Measurements from ENCODE around the gene FREM2. TPM values are rescaled to one million over a fixed set of nuclear protein-coding genes. Genes with fewer than 3 reads are reported as not detected.

Gene FREM2
- total RNA-seq, 1 experiment from 2014 or later: 25.4 TPM

DNA sequence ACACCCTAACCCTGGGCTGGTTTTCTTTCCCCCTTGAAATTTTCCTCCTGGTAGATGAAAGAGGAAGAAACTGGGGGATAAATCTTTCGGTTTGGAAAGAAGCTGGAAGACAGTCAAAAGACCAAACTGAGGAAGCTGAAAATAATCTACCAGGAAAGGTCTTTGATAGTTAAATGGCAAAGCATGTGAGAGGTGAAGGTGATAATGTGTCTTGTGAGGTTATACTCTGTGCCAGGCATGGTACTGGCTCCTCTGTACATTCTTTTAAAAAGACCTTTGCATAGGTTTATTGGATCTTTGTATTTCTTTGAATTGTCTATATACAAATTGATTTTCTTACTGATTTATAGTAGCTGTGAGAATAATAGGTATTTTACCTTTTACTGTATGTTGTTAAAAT, 98.6 kb downstream of the FREM2 start:
- H3K27me3 Mint-ChIP-seq (ENCODE audit: unreplicated experiment): no peaks in the 10 kb centered on the region
- TF ChIP-seq, protein P1, sequence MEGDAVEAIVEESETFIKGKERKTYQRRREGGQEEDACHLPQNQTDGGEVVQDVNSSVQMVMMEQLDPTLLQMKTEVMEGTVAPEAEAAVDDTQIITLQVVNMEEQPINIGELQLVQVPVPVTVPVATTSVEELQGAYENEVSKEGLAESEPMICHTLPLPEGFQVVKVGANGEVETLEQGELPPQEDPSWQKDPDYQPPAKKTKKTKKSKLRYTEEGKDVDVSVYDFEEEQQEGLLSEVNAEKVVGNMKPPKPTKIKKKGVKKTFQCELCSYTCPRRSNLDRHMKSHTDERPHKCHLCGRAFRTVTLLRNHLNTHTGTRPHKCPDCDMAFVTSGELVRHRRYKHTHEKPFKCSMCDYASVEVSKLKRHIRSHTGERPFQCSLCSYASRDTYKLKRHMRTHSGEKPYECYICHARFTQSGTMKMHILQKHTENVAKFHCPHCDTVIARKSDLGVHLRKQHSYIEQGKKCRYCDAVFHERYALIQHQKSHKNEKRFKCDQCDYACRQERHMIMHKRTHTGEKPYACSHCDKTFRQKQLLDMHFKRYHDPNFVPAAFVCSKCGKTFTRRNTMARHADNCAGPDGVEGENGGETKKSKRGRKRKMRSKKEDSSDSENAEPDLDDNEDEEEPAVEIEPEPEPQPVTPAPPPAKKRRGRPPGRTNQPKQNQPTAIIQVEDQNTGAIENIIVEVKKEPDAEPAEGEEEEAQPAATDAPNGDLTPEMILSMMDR (IDR thresholded peaks at IDR 0.05; ENCODE audit: unreplicated experiment): no peak
- BruUV-seq (replicated peaks): no TSS peak
- H3K27ac Mint-ChIP-seq (ENCODE audit: unreplicated experiment): peak overlapping the region; percentile 85
- intact Hi-C loops (cut with micrococcal nuclease; ENCODE audit: unreplicated experiment): no loop called here
- peaks cover 12% of the 10 kb centered on the region for H3K36me3 Mint-ChIP-seq (ENCODE audit: insufficient read depth, unreplicated experiment)
- CTCF ChIA-PET: no interaction called here
- no peaks in the 10 kb centered on the region for H3K9me3 Mint-ChIP-seq (ENCODE audit: low read depth, unreplicated experiment)
- no peak for DNase-seq
- peak overlapping the region; percentile 76 for H3K4me3 Mint-ChIP-seq (ENCODE audit: low read depth, unreplicated experiment)
- peaks cover 31% of the 10 kb centered on the region for H3K4me1 Mint-ChIP-seq (ENCODE audit: low read depth, unreplicated experiment)

DNA sequence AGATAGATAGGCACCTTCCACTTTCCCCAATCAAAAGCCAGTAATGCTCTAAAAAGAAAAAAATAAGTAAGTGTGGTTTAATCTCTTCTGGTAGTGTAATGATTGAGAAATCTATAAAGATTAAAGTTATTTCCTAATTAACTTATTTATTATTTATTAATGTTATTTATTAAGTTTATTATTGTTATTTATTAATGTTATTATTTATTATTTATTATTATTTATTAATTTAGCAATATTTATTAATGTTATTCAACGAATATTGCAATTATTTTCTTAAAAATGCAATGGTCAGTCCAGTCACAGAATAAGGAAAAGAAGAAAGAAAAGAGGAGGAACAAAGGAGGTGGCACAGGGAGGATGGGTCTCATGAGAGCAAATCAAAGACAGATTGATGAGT, 100.7 kb downstream of the FREM2 start:
- intact Hi-C loops (cut with micrococcal nuclease; ENCODE audit: unreplicated experiment): no loop called here
- DNase-seq: no peak

DNA sequence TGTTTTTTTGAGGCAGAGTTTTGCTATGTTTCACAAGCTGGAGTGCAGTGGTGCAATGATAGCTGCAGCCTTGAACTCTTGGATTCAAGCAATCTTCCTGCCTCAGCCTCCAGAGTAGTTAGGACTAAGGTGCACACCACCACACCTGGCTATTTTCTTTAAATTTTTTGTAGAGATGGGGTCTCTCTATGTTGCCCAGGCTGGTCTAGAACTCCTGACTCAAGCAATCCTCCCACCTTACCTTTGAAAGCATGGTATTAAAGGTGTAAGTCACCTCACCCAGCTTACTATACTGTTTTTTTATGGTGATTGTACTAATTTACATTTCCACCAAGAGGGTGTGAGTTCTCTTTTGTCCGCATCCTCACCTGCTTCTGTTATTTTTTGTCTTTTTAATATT, 110.0 kb downstream of the FREM2 start:
- no peak for DNase-seq
- CTCF ChIA-PET: no interaction called here
- no peaks in the 10 kb centered on the region for H3K4me1 Mint-ChIP-seq (ENCODE audit: low read depth, unreplicated experiment)
- no peak overlapping the region for H3K27ac Mint-ChIP-seq (ENCODE audit: unreplicated experiment)
- H3K4me3 Mint-ChIP-seq (ENCODE audit: low read depth, unreplicated experiment): no peak overlapping the region
- H3K9me3 Mint-ChIP-seq (ENCODE audit: low read depth, unreplicated experiment): peaks cover 7% of the 10 kb centered on the region
- H3K27me3 Mint-ChIP-seq (ENCODE audit: unreplicated experiment): no peaks in the 10 kb centered on the region
- BruUV-seq (replicated peaks): no TSS peak
- TF ChIP-seq, protein P1 (IDR thresholded peaks at IDR 0.05; ENCODE audit: unreplicated experiment): no peak
- intact Hi-C loops (cut with micrococcal nuclease; ENCODE audit: unreplicated experiment): no loop called here
- H3K36me3 Mint-ChIP-seq (ENCODE audit: insufficient read depth, unreplicated experiment): no peaks in the 10 kb centered on the region

More for the DNA sequence above, 100.7 kb downstream of the FREM2 start:
- Mint-ChIP-seq H3K27me3 (ENCODE audit: unreplicated experiment) (no peaks in the 10 kb centered on the region), H3K27ac (ENCODE audit: unreplicated experiment) (no peak overlapping the region), H3K4me1 (ENCODE audit: low read depth, unreplicated experiment) (peaks cover 31% of the 10 kb centered on the region), H3K4me3 (ENCODE audit: low read depth, unreplicated experiment) (no peak overlapping the region), H3K36me3 (ENCODE audit: insufficient read depth, unreplicated experiment) (peaks cover 12% of the 10 kb centered on the region), H3K9me3 (ENCODE audit: low read depth, unreplicated experiment) (no peaks in the 10 kb centered on the region)
- TF ChIP-seq, protein P1 (IDR thresholded peaks at IDR 0.05; ENCODE audit: unreplicated experiment): no peak
- BruUV-seq (replicated peaks): no TSS peak
- CTCF ChIA-PET: no interaction called here

DNA sequence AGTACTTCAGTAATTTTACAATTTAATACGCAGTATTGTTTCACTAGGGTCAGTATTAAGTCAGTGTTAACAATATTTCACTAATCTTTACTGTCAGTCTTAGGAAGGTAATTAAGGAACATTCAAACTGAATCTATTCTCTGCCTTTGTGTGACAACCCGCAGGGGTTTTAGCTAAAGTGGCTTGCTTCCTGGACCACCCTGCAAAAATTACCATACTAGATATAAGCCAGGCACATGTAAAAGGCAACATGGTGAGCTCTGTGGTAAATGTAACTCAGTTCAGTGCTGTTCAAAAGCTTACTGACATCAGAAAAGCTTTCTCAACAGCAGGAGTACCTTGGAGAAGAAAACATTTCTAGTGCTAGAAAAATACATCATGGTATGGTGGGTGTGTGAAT, 116.7 kb downstream of the FREM2 start:
- Mint-ChIP-seq H3K9me3 (ENCODE audit: low read depth, unreplicated experiment) (peaks cover 5% of the 10 kb centered on the region), H3K36me3 (ENCODE audit: insufficient read depth, unreplicated experiment) (no peaks in the 10 kb centered on the region), H3K4me3 (ENCODE audit: low read depth, unreplicated experiment) (no peak overlapping the region), H3K4me1 (ENCODE audit: low read depth, unreplicated experiment) (peaks cover 20% of the 10 kb centered on the region), H3K27me3 (ENCODE audit: unreplicated experiment) (no peaks in the 10 kb centered on the region), H3K27ac (ENCODE audit: unreplicated experiment) (no peak overlapping the region)
- intact Hi-C loops (cut with micrococcal nuclease; ENCODE audit: unreplicated experiment): no loop called here
- TF ChIP-seq, protein P1 (IDR thresholded peaks at IDR 0.05; ENCODE audit: unreplicated experiment): no peak
- DNase-seq: no peak
- no TSS peak for BruUV-seq (replicated peaks)
- CTCF ChIA-PET: interaction anchor here (0.6 kb wide), 1 partner anchor 102 kb away, joined by 3 read pairs; no protein-coding TSS in a partner anchor
